ENCODE results near the gene PTTG1.

PTTG1 gene

GRCh38 chr5:160444407-160444806 is 22.8 kb downstream of the PTTG1 start:
- TF ChIP-seq, protein P1, sequence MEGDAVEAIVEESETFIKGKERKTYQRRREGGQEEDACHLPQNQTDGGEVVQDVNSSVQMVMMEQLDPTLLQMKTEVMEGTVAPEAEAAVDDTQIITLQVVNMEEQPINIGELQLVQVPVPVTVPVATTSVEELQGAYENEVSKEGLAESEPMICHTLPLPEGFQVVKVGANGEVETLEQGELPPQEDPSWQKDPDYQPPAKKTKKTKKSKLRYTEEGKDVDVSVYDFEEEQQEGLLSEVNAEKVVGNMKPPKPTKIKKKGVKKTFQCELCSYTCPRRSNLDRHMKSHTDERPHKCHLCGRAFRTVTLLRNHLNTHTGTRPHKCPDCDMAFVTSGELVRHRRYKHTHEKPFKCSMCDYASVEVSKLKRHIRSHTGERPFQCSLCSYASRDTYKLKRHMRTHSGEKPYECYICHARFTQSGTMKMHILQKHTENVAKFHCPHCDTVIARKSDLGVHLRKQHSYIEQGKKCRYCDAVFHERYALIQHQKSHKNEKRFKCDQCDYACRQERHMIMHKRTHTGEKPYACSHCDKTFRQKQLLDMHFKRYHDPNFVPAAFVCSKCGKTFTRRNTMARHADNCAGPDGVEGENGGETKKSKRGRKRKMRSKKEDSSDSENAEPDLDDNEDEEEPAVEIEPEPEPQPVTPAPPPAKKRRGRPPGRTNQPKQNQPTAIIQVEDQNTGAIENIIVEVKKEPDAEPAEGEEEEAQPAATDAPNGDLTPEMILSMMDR (IDR thresholded peaks at IDR 0.05) = no peak
- Histone ChIP-seq H3K9me3 (no peaks in the 10 kb centered on the region), H3K27ac (no peak overlapping the region), H3K4me3 (no peak overlapping the region), H3K27me3 (no peaks in the 10 kb centered on the region), H3K36me3 (no peaks in the 10 kb centered on the region), H3K4me1 (no peaks in the 10 kb centered on the region)
- intact Hi-C loops (cut with DNase I; ENCODE audit: low total_unique reads) = no loop called here
- DNase-seq = no peak

DNA sequence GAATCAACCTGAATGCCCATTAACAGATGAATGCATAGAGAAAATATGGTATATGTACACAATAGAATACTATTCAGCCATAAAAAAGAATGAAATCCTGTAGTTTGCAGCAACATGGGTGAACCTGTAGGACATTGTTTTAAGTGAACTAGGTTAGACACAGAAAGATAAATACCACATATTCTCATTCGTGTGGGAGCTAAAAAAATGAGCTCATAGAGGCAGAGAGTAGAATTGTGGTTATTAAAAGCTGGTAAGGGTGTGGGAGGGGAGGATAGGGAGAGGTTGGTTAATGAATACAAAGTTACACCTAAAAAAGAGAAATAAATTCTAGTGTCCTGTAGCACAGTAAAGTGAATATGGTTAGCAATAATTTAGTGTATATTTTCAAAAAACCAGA is 23.5 kb downstream of the PTTG1 start:
- Histone ChIP-seq H3K36me3 (no peaks in the 10 kb centered on the region), H3K27me3 (no peaks in the 10 kb centered on the region), H3K4me3 (no peak overlapping the region), H3K27ac (no peak overlapping the region), H3K9me3 (no peaks in the 10 kb centered on the region), H3K4me1 (no peaks in the 10 kb centered on the region)
- TF ChIP-seq, protein P1 (IDR thresholded peaks at IDR 0.05) = no peak
- DNase-seq = no peak
- intact Hi-C loops (cut with DNase I; ENCODE audit: low total_unique reads) = no loop called here

DNA sequence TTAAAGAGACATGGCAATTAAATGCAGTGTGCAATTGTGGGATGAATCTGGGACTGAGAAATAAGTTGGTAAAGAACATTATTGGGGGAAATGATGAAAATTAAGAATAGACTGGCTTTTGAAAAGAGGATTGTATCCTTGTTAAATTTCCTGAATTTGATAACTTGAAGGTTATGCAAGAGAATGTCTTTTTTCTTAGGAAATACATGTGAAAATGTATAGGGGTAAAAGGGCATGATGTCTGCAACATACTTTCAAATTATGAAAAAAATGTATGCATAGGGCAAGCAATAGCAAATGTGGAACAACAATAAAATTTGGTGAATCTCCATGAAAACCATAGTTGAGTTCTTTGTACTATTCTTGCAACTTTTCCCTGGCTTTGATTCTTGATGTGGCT is 24.1 kb downstream of the PTTG1 start:
- H3K4me1 ChIP-seq = no peaks in the 10 kb centered on the region
- intact Hi-C loops (cut with DNase I; ENCODE audit: low total_unique reads) = no loop called here
- no peaks in the 10 kb centered on the region for H3K36me3 ChIP-seq
- H3K27ac ChIP-seq = no peak overlapping the region
- no peaks in the 10 kb centered on the region for H3K27me3 ChIP-seq
- TF ChIP-seq, protein P1 (IDR thresholded peaks at IDR 0.05) = no peak
- no peak for DNase-seq
- H3K4me3 ChIP-seq = no peak overlapping the region
- H3K9me3 ChIP-seq = no peaks in the 10 kb centered on the region

DNA sequence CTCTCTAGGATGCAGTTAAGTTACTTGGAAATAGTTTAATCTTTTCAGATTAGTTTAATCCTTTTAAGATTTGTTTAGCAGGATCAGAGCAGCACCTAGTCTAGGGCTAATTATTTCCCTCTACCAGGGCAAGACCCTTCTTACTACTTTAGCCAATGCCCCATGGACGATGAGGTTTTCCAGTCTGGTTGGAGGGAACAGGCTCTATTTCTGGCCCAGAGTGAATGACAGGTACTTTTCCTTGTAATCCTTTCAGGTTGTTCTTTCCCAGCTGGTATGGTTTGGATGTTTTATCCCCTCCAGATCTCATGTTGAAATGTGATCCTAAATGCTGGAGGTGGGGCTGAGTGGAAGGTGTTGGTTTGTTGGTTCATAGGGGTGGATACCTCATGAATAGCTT is 27.2 kb downstream of the PTTG1 start:
- intact Hi-C loops (cut with DNase I; ENCODE audit: low total_unique reads) = no loop called here
- H3K36me3 ChIP-seq = no peaks in the 10 kb centered on the region

DNA sequence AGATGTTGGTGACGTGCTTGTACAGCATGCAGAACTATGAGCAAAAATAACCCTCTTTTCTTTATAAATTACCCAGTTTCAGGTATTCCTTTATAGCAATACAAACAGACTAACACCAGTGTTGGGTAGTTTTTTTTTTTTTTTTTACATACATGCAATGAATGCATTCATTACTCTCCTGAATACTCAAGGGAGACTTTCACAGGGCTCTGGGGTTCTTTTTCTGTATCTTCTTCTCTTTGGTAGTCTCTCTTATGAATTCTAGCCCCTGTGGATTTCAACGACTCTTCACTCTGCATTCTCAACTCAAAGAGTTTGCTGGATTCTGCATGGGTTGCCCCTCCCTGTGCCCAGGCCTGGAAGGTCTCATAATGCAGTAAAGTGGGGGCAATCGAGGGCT is 27.8 kb downstream of the PTTG1 start:
- intact Hi-C loops (cut with DNase I; ENCODE audit: low total_unique reads) = no loop called here
- TF ChIP-seq, protein P1 (IDR thresholded peaks at IDR 0.05) = no peak
- H3K4me3 ChIP-seq = no peak overlapping the region
- H3K27me3 ChIP-seq = no peaks in the 10 kb centered on the region
- H3K4me1 ChIP-seq = no peaks in the 10 kb centered on the region
- H3K9me3 ChIP-seq = no peaks in the 10 kb centered on the region
- H3K36me3 ChIP-seq = no peaks in the 10 kb centered on the region
- no peak overlapping the region for H3K27ac ChIP-seq
- DNase-seq = no peak

More for the DNA sequence above, 27.2 kb downstream of the PTTG1 start:
- Histone ChIP-seq H3K9me3 (no peaks in the 10 kb centered on the region), H3K27ac (no peak overlapping the region), H3K4me1 (no peaks in the 10 kb centered on the region), H3K27me3 (no peaks in the 10 kb centered on the region), H3K4me3 (no peak overlapping the region)
- TF ChIP-seq, protein P1 (IDR thresholded peaks at IDR 0.05) = no peak
- DNase-seq = no peak

Measured in tibial artery (tissue), 4 donors.